NCI-H446 (cell line): ENCODE measurements around the gene FBLN2.
"Not testable (repeated sequence)": the region's sequence is repeated elsewhere in the genome, so short reads cannot be mapped to it uniquely, and the experiment has no call there.

Source experiments
- DNase-seq, 2 experiments: peaks; one replicate each; lab custom pipeline; 2025; lab: John Stamatoyannopoulos, UW

Gene FBLN2

DNA sequence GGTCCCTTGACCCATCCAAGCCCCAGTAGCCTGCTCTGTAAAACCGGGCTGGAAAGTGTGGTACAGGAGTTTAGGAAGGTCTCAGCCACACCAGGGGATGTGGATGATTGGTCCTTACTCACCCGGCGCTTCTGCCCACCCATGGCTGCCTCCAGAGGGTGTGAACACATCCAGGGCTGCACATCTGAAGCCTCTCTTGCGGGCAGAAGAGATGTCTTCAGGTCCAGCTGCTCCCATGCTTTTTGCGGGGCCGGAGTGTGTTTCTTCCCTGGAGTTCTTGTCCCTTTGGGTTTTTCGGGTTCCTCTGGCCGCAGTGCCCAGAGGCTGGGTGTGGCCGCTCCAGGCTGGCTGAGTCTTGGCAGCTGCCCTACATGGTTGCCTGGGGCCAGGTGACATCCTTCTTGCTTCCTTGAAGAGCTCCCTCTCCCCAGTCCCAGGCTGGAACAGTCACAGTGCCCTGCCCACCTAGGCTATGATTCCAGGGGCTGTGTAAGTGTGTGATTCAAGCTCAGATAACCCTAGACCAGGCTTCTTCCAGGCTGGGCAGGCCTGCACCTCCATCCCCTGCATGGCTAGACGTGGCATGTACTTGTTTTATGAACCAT is 34.9 kb upstream of the FBLN2 start:
- no peak for DNase-seq

DNA sequence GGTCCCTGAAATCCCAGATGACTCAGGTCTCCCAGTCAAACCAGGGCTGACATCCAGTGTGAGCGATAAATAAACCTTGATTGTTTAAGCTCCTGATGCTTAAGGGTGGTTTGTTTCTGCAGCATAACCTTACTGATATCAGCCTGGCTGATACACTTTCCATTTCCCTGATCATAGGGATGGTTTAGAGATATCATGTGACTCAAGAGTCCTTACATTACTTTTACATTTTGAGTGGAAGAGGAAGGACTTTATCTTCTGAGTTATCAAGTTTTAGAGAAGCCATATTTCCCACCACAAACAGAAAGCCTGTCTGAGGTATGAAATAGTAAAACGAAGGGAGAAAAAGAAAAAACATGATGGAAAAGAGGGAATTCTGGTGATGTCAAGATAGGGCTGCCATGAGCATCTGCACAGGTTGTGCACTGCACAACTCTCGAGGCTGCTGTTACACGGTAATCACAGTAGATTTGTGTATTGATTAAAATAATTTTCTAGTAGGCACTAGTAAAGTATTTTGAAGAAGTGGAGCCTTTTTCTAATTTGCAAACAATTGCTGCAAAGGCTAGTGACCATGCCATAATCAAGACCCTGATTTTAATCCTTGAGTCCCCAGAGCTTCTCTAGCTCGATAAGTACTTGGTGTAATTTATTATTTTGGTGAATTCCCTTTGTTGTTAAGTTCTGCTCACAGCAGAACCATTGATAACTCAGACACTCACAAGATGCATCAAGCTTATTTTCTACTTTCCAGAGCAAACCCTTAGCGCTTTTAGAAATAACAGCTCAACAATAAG is 34.1 kb upstream of the FBLN2 start:
- no peak for DNase-seq

DNA sequence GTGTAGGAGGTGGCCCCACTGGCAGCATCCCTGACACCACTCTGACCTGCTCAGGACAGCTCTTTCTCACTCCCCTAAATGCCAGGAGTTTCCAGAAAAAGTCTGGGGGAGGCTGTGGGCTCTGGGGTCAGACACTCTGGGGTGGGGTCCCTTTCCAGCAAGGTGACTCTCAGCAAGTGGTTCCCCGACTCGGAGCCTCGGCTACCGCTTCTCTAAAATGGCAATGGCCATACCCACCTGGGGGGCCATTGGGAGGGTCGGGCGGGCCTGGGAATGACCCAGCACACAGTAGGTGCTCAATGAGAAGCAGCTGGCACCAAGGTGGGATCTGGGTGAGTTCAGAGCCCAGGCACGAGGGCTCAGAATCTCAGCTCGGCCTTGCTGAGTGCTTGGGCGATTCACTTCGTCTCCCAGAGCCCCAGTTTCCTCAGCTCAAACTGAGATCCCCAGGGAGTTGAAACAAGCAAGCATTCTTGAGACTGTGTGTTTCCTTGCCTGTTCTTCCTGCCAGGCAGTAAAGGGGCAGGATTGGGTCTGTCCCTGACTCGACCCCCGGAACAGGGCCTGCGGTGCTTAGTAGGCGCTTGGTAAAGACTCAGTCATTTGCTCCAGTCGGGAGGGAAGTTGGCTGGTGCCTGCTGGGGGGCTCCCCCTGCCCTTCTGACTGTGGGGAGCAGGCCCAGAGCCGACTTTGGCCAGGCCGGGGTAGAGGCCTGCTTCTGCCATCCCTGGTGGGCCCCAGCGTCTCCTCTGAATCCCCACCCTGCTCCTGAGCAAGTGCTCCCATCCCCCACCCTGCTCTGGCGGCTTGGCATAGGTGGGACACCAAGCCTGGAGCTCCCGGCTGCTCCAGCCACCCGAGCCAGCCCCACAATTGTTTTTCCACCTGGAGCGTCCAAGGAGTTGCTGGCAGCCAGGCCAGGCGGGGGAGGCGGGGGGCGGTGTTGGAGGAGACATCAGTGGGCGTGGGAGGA is 32.9 kb upstream of the FBLN2 start:
- no peak for DNase-seq

DNA sequence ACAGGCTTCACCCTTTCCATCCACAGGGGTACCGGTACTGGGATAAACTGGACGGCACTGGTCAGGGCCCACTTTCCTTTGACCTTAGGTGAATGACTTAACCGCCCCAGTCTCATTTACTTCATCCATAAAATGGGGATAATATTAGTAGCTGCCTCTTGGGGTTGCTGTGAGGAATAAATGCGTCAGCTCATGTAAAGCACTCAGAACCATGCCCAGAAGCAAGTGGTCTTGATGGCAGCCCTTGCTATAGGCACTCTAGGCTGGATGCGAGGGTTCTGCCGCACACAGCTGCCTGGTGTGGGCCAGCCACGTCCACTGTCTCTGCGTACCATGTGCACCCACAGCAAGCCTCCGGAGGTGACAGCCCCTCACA is 32.2 kb upstream of the FBLN2 start:
- no peak for DNase-seq

DNA sequence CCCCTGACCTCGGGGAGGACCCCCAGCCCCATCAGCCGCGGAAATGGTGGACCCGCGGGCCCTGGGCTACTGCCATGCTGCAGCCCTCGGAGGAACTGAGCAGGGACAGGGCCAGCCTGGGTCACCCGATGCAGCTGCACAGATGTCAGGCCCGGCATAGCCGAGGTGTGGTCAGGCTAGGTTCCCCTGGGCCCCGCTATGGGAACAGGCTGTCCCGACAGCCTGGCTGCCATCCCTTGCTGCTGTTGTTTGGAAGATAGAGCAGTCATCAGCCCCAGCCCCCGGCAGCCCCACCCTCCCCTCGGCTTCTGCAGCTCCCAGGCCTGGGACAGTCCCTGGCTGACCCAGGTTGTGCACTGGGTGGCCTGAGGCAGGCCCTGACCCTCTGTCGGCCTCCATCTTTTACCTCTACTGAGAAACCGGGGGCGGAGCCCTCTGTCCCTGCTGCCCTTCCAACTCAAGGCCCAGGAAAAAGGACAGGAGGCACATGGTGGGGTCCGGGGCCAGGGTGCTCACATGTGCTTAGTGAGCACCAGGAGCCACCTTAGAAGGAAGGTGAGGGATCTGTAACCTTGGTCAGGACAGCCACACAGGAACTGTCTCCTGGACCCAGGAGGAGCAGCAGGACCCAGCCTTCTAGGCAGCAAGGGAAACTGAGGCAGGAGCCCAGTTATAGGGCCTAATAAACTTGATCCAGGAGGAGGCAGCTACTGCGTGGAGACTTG is 31.5 kb upstream of the FBLN2 start:
- no peak for DNase-seq

DNA sequence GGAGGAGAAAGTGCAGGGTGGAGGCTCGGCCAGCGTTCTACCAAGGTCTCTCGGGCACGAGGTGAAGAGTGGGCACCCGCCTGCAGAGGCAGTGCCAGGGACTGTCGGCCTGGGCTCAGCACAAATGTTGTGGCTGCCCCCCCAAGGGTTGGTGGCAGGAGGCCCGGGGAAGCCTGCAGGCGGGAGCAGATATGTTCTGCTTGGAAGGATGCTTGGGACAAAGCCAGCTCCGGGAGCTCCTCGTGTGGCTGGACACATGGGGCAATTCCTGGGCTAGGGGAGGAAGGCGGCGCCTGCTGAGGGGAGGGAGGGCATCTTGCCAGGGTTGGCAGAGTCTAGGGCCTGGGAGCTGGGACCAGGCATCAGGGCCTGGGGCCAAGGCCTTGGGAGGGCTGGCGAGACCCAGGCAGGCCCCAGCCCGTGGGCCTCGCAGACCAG is 30.4 kb upstream of the FBLN2 start:
- DNase-seq: peak; percentile 65 to 95

DNA sequence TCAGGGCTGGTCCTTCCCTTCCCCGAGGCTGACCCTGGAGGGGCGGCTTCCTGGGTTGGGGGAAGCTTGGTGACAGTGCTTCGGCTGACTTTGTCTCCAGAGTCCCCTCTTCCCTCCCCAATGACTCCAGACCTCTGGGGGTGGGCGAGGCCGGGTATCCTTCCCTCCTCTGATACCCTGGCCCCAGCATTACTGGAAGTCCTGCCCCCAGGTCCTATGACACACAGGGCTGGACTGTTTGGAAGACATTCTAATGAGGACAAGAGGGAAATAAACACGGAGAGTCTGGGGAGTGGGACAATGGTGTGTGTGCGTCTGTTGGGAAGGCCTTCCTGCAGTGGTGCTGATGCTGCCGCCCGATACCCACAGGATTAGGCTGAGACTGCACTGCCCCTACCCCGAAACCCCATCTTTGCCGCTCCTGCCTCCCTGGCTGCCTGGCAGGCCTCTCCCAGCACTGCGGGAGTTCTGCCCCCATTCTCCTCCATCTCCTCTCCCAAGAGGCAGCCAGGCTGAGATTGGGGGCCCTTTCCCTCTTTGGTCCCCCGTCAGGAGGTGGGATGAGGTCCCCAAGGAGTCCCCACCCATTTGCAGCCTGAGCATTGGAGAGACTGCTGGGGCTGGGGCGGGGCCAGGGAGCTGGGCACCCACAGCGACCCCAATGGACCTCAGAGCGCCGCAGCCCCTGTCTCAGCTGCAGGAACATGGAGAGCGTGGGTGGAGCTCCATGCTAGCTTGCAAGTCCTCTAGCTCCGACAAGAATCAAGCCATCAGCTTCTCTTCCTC is 29.7 kb upstream of the FBLN2 start:
- no peak for DNase-seq

DNA sequence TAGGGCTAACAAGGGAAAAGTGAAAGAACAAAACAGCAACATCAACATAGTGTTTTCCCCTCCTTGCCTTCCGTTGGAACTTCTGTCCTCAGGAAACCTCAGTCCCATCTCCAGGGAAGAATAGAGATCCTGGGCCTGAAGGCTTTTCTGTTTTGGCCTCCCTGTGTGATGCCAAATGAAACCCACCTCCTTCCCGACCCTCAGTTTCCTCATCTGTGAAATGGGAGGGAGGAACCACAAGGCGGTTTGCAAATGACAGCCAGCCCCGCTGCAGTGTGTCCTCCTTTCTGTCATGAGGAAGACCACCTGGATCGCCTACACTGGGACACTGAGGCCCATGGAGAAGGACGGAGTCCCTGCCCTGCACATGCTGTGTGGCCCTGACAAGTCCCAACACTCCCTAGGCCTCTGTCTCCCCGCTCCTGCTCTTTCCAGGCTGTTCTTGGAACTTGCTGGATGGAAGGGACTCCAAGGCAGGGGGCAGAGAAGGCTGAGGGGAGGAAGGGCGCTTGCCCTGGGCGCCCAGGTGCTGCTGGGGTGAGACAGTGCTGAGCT is 28.5 kb upstream of the FBLN2 start:
- DNase-seq: no peak

DNA sequence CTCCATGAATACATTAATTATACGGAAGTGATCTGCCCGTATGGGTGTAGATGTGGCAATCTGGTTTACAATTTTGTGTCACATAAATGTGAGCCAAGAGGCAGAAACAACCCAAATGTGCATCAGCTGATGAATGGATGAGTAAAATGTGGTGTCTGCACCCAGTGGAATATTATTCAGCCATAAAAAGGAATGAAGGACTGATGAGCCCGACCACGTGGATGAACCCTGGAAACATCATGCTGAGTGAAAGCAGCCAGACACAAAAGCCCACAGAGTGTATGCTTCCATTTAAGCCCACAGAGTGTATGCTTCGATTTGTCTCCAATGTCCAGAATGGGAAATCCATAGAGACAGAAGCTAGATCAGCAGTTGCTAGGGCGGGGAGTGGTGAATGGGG is 27.6 kb upstream of the FBLN2 start:
- no peak for DNase-seq

DNA sequence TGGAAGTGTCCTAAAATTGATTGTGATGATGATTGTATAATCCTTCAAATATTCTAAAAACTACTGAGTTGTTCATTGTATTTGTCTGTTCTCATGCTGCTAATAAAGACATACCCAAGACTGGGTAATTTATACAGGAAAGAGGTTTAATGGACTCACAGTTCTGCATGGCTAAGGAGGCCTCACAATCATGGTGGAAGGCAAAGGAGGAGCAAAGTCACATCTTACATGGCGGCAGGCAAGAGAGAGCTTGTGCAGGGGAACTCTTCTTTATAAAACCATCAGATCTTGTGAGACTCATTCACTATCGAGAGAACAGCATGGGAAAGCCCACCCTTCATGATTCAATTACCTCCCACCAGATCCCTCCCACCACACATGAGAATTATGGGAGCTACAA is 27.2 kb upstream of the FBLN2 start:
- not testable (repeated sequence) for DNase-seq

DNA sequence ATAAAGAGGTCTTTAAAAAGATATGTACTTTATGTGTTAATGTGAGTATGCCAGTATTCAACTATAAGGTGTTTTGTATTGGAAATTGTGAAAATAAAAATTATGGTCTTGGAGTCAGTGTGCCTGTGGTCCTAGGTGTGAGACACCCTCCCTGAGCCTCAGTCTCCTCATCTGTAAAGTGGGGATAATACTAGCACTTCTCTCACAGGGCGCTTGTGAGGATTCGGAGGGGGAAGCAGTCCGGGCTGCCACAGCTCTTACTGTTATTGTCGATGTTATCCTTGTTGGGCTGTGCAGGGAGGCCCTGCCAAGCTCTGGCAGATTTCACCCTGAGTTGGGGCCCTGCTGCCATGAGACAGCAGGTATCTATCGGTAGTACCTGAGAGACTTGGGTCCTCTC is 26.7 kb upstream of the FBLN2 start:
- DNase-seq: no peak

DNA sequence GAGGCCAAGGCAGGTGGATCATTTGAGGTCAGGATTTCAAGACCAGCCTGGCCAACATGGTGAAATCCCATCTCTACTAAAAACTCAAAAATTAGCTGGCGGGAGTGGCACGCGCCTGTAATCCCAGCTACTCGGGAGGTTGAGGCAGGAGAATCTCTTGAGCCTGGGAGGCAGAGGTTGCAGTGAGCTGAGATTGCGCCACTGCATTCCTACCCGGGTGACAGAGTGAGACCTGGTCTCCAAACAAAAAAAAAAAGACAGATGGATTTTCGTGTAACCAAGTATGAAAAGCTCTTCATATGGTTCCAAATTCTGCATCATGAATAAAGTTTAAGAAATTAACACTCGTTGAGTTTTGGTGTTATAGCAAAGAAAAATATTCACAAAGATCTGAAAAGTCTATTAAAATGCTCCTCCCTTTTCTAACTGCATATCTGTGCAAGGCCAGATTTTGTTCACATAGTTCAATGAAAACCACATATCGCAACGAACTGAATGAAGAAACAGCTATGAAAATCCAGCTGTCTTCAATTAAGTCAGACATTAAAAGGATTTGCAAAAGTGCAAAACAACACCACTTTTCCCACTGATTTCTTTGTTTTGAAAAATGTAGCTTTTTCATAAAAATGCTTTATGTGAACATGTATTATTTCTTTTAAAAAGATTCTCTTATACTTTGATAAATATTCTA is 23.8 kb upstream of the FBLN2 start:
- no peak for DNase-seq

DNA sequence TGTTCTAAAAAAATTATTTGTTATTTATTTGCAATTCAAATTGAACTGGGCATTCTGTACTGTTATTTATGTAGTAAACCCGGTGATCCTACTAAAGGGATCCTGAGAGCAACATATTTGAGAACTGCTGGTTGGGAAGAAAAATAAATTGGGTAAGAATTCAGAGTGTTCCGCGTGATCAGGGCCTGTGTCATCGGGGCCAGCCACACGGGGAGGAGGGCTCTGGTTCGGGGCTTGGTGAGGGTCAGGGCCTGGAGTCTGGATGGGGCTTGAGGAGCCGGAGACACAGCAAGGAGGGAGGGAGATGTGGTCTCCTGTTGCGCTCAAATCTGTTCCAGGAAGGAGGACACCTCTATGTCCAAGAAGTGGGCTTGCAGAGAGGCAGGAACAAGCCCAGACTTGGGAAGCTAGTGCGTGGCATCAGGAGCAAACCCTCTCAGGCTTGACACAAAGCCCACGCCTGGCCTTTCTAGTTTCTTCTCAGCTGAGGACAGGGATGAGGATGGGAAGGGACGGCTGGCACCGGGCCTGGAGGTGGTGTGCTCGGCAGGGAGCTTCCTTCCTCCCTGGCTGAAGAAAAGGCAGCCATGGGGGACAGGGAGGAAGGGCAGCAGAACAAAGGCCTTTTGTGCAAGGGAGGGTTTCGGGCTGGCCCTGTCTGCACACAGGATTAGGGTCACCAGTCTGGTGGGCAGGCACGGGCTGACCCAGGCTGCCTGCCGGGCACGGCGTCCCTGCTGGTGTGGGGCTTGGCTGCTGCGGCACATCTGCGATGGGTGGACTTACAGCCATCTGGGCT is 22.9 kb upstream of the FBLN2 start:
- DNase-seq: no peak

DNA sequence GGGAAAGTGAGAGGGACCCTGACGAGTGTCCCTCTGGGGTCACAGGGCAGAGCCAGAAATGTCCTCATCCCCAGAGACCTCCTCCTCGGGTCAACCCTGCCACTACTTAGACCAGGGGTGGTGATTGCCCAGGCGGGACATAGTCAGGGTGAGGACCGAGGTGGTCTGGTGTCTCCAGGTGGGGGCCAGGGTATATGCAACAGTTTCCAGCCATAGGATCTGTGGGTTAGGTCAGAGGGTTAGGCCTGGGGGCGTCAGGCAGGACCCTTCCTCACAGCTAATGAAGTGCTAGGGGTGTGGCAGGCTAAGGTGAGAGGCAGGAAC is 22.3 kb upstream of the FBLN2 start:
- DNase-seq: no peak

DNA sequence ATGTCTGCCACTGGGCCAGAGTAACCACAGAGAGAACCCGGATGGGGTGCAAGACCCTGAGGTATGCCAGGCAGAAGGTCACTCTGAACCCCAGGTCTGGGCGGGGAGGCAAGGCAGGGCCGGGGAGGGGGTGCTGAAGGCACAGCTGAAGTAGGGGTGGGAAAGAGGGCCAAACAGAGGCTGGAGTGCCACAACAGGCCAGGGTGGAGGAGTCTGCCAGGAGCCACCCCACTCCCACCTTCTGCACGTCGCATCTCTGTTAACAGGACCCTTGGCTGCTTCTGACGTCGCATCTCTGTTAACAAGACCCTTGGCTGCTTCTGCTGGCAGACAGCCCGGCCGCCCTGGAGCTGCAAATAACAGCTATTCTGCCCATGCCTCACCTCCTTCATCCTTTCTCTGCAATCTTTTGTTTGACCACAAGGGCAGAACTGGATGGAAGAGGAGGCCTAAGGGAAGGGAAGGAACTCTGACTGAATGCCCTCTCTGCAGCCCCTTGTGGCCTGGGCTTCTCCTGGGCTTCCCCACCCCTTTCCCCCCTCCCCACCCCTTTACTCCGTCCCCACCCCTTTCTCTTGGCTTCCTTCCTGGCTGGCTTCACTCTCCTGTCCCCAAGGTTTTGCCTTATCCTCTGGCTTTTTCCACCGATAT is 20.6 kb upstream of the FBLN2 start:
- peak in 1 of 2 experiments; percentile 56 for DNase-seq

DNA sequence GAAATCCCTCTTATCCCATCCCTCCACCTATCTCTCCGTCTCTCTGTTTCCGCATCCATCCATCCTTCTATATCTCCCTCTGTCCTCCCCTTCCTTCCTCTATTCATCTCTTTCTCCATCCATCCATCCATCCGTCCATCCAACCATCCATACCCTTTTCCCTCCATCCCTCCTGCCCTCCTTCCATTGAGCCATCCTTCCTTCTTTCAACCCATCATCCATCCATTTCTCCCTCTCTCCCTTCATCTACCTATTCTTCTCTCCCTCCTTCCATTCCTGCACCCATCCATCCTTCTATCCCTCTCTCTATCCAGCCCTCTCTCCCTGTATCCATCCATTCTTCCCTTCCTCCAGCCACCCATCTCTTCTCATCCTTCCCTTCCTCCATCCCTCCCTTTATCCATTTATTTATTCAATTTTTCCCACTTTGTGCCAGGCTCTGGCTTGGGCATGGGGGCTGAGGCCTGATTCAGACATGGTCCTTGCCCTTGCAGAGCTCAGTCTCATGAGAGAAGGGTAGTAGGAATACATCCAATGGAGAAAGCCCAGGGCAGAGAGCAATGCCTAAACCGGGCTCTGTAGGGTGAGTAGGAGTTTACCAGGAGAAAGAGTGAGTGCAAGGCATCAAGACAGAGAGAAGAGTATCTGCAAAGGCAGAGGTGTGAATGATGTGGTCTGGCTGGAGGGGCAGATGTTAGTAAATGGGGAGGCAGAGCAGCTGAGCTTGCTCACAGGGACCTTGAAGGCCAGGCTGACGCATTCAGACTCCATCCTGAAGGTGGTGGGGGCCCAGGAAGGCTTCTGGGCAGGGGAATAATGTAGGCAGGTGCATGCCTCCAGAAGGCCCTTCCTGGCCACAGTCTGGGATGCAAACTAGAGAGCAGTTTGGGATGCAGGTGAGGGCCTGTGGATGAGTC is 19.5 kb upstream of the FBLN2 start:
- no peak for DNase-seq

DNA sequence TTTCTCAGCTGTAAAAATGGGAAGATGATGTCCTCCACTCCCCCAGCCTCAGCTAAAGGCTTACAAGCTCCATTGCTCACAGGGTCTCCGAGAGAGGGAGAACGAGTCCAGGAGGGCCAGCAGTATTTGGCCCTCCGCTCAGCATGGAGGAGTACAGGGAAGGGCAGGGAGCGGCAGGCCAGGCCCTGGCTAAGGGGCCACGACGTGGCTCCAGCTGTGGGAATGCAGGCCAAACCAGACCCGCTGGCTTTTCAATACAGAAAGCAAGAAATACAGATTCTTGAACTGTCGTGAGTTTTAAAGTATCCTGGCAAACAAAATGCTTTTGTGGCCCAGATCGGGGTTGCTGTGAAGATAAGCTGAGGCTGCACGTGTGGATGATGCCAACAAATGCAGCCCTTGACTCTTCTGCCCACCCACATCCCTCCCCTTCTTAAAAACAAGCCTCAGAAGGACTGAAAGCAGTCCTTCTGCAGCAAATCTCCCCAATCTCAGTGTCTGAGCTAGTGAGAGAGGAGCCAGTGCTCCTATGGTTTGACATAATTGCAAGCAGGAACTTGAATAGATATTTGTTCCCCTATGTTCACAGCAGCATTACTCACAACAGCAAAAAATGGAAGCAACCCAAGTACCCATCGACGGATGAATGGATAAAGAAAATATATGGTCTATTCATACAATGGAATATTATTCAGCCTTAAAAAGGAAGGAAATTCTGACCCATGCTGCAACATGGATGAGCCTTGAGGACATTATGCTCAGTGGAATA is 18.5 kb upstream of the FBLN2 start:
- DNase-seq: no peak
